GF-D8 (cell line): ENCODE data around the gene ABCC4.
"Not testable (repeated sequence)": the region's sequence is repeated elsewhere in the genome, so short reads cannot be mapped to it uniquely, and the experiment has no call there.

Experiments used
- DNase-seq: peaks from one replicate; lab custom pipeline; 2025; lab: John Stamatoyannopoulos, UW

ABCC4 gene

DNA sequence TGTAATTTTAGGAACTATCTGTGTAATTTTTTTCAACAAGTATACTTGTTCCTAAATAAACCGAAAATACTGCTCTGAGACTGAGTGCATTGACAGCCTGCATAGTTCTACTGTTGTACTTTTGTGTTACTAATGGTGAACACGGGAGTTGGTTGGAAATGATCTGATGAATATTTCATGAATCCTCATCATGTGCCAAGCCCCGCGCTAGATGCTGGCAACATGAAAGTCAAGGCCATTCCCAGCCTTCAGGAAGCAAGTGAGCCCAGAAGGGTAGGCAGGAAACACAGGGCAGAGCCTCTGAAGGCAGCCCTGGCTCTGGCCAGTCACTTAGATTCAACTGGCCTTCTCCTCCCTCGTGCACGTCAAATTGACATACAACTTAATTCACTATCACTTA, 106.1 kb downstream of the ABCC4 start:
- no peak for DNase-seq

DNA sequence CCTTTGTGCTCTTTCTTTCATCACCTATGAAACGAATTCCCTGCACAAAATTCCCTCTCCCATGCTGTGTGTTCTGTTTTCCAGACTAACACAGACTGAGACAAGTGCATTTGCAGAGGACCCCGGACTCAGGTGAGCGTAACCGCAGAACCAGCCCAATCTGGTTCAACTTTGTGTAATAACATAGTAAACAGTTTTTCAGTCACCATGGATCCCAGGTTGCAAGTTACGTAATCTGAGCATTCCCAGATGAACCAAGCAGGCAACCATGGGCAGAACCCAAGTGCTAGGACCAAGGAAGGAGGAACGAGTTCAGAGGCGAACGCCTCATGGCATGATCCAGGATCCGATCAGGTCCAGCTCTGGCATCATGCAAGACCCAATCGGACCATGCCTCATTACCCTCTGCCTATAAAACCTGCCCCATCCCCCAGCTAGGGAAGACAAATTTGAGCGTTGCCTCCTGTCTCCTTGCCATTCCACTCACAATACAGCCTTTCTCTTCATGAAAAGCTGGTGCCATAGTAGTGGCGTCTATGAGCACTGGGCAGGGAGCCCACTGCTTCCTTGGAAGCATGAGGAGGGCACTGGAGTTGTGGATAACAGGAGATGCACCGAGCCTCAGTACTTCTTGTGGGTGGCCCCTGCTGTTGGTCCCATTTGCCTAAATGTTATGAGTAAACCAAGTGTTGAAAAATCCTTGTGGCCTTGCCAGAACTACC, 107.6 kb downstream of the ABCC4 start:
- no peak for DNase-seq

- no peak for DNase-seq
These were observed 108.3 kb downstream of the ABCC4 start for GRCh38 chr13:95192998-95193397.

DNA sequence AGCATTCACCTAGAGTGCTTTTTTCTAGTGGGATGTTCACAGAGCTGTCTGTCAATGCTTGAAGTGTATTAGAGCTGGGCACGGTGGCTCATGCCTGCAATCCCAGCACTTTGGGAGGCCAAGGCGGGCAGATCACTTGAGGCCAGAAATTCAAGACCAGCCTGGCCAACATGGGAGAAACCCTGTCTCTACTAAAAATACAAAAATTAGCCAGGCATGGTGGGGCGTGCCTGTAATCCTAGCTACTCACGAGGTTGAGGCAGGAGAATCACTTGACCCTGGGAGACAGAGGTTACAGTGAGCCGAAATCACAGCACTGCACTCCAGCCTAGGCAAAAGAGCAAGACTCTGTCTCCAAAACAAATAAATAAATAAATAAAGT, 108.7 kb downstream of the ABCC4 start:
- DNase-seq, result not testable (repeated sequence)

DNA sequence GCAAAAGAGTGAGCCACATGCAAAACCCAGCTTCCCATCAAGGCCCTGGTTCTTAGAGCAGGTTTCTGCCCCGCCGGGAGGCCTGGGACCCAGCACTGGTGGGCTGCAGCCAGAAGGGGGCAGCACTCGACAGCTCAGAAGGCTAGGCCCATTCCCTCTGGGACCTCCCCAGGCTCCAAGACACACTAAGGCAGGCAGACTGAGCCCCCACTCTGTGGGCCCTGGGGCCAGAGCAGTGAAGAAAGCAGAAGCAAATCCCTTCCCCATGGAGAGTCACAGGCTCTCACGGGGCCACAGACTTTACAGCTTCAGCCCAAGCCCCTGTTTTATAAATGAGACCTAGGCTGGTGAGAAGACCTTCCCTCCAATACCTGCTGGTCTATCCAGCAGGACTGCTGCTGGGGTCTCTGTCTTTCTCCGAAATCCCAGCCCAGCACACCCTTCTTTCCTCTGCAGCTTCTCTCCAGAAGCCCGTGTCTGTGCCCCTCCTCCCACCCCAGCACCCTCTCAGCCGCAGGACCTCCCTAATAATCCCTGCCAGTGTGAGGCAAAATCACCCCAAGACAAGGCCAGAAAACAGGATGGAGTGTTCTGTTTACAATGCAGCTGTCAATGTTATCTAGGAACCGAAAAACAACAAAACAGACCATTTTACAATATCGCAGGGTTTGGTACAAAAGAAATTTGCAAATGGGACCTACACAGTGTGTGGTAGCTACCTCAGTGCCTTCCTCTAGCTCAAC, 109.3 kb downstream of the ABCC4 start:
- peak; percentile 51 for DNase-seq

DNA sequence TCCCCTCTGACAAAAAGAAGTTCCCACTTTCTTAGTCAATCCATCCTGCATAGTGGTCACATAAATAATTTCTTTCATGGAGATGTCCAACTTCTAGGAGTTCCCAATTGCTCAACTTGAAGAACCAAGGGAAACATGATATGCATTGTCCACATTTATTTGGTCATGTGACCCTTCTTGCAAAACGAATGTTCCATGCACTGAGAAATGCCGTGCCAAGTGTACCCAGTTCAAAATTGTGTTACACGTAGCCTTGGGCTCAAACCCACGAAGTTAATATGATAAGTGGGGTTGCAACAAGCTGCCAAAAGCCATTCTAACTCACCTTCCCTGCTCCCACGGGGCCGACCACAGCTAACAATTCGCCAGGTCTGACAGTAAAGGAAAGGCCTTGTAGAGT, 113.1 kb downstream of the ABCC4 start:
- DNase-seq, result no peak

GRCh38 chr13:95185851-95186250, 115.4 kb downstream of the ABCC4 start:
- peak; percentile 70 for DNase-seq

GRCh38 chr13:95185311-95185710, 115.9 kb downstream of the ABCC4 start:
- no peak for DNase-seq

- no peak for DNase-seq
These were observed 116.9 kb downstream of the ABCC4 start for GRCh38 chr13:95184317-95184716.

DNA sequence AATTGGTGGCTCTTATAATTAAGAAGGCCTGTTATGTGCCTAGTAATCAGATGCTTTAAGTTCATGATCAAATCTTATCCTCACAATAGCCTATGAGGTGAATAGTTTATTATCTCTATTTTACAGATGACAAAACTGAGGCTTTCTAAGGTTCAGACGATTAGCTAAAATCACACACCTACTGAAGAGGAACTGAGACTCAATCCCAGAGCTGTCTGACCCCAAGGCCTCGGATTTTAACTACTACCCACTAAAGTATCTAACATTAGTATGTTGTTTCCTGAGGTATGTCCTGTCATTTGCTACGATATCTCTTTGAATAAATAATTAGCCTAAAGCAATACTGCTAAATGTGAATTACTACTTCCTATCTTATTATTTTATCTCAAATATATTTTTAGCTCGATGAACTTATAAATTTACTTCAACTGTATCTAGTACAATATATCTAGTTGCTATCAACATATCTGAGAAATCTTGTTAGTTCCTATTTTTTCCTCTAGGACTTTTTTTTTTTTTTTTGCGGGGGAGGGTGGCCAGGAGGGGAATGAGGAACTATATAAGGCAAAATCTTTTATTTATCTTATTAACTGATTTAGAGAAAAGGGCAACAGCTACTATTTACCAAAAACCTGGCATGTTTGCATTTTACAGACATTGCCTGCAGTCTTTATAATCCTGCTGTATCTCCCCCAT, 118.5 kb downstream of the ABCC4 start:
- no peak for DNase-seq

GRCh38 chr13:95181586-95181985, 119.7 kb downstream of the ABCC4 start:
- no peak for DNase-seq

GRCh38 chr13:95180513-95181245, 120.6 kb downstream of the ABCC4 start:
- DNase-seq, result no peak

GRCh38 chr13:95176611-95177259, 124.5 kb downstream of the ABCC4 start:
- no peak for DNase-seq

DNA sequence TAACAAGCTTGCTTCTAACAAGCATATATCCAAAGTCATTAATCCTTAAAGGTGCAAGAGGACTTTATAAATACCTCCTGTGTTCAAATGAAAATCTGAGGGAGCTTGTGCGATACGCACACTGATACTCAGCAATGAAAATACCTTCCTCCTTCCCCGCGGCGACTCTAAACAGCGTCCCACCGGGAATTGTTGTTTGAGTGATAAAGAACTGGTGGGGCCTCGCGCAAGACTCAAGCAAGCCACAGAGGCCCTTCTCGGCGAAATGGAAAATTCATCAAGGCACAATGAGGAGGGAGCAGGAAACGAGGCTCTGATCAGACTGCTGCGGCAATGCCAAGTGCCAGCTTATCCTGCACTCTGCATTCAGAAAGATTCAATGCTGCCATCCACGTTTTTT, 126.7 kb downstream of the ABCC4 start:
- DNase-seq, result no peak

GRCh38 chr13:95168191-95168590, 133.1 kb downstream of the ABCC4 start:
- no peak for DNase-seq

GRCh38 chr13:95167003-95167402, 134.2 kb downstream of the ABCC4 start:
- not testable (repeated sequence) for DNase-seq

DNA sequence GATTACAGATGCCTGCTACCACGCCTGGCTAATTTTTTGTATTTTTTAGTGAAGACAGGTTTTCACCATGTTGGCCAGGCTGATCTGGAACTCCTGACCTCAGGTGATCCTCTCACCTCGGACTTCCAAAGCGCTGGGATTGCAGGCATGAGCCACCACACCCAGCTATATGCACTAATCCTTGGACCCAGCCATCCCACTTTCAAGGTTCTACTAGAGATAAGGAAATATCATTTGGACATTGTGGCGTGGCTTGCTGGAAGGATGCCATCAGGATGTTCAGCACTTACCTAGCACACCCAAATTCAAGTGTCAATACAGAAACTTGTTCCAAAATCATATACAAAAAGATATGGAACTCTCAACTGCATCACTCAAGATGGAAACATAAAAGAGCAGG, 136.4 kb downstream of the ABCC4 start:
- no peak for DNase-seq

- no peak for DNase-seq
These were observed 140.9 kb downstream of the ABCC4 start for GRCh38 chr13:95160112-95160906.

DNA sequence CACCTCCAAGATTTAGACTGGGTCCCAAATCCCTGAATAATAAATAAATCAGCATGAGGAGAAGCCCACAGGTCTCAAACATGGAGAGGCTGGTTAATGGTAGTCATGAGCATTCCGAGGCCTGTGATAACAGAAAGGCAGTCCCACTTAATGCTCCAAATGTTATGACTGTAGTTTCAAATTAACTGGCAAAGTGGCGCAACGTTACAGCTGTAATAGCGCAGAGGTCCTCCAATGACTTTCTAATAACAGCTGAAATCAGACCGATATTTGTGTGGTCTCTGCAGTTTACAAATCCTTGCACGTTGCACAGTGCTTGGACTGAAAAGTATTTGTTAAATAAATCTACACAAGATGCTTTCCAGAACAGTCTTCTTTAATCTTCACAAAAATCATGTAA, 141.8 kb downstream of the ABCC4 start:
- DNase-seq, result no peak

- DNase-seq, result no peak
These were observed 145.0 kb downstream of the ABCC4 start for GRCh38 chr13:95156208-95156607.

DNA sequence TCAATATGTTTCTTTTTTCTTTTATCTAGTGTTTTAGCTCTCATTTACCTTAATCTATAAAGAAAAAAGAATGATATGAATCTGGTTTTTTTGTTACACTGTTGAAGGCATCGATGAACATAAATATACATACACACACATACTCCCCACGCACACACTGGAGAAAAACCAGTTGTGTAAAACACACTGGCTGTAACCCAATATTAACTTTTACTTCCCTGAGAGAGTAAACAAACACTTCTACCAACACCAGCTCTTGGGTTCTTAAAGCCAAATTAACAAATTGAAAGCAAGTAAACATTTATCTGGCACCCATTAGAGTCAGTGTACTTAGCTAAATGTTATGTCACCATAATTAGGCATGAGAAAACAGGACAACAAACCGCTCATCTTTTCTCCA, 145.7 kb downstream of the ABCC4 start:
- DNase-seq, result no peak
